ENCODE measurements around the gene SHD.

SHD gene

DNA sequence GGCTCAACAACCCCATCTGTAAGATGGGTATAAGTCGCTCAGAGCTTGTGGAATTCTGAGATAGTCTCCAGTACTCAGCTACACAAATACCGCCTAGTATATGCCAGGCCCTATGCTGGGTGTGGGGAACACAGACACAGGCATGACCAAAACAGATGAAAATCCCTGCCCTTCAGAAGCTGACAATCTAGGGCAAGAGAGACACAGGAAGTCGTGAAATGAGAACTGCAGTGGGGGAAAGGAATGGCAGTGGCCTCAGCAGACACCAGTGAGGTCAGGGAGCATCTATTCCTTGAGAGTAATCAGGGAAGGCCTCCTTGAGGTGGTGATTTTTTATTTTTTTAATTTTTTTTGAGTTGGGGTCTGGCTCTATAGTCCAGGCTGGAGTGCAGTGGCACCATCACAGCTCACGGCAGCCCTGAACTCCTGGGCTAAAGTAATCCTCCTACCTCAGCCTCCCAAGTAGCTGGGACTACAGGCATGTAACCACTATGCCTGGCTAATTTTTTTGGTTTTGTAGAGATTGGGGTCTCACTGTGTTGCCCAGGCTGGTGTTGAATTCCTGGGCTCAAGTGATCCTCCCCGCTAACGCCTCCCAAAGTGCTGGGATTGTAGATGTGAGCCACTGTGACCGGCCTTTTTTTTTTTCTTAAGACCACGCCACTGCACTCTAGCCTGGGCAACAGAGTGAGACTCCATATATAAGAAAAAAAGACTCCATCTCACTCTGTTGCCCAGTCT is 19.9 kb downstream of the SHD start:
- no peak for DNase-seq (ENCODE audit: low spot score)

DNA sequence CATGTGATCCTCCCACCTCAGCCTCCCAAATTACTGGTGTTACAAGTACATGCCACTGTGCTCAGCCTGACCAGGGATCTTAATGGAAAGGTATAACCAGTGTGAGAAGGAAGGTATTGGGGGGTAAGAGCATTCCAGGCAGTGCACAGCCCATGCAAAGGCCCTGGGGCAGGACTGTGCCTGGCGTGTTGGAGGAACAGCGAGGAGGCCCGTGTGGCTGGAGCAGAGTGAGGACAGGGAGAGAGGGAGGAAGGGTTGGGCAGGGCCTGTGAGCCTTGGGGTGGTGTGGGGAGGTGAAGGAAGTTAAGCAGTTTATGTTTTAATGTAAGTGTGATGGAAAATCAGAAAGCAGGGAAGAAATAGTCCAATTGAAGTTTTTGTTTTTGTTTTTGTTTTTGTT is 21.5 kb downstream of the SHD start:
- DNase-seq (ENCODE audit: low spot score): no peak

DNA sequence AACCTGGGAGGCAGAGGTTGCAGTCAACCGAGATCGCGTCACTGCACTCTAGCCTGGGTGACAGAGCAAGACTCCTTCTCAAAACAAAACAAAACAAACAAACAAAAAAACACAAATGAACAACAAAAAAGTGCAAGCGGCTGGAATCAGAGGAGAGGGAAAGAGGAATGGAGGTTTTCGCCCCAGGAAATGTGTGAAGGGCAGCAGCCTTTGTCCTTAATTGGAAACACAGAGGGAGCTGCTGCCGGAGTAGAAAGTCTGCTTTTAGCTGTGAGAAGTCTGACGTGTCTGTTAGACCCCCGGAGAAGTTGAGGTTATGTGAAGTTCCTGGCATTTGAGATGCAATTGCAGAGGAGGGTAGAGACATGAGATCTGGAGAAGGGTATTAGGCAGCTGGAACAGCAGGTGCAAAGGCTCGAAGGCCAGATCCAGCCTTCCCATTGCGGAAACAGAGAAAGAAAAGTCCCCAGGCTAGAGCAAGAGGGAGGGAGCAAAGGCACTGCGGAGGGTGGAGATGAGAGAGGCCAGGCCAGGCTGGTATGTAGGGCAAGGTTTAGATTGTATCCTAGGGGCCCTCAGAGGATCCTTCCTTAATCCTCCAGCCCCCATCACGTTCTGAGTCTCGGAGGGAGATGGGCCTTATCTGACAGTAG is 22.6 kb downstream of the SHD start:
- DNase-seq (ENCODE audit: low spot score): no peak

DNA sequence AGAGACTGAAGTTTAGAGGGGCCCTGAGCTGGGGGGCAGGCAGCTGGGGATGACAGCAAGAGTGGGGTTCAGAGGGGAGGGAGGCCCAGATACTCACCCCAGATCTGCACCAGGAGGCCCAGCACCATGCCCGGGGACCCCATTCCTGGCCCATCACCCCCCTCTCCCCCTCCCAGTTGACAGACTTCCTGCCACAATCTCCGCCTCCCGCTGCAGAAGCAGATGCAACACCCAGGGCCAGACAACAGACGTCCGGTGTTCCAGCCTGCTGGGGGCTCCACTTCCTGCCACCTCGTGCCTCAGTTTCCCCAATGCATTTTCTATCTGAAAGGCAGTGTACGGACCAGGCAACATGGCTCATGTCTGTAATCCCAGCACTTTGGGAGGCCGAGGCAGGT is 23.2 kb downstream of the SHD start, which contains the start of gene TMIGD2:
Gene TMIGD2 (minus strand): TSS at position 147 of the 398 bp plus-strand sequence. CDS start 4 bp downstream, at position 143.
- DNase-seq (ENCODE audit: low spot score): no peak

DNA sequence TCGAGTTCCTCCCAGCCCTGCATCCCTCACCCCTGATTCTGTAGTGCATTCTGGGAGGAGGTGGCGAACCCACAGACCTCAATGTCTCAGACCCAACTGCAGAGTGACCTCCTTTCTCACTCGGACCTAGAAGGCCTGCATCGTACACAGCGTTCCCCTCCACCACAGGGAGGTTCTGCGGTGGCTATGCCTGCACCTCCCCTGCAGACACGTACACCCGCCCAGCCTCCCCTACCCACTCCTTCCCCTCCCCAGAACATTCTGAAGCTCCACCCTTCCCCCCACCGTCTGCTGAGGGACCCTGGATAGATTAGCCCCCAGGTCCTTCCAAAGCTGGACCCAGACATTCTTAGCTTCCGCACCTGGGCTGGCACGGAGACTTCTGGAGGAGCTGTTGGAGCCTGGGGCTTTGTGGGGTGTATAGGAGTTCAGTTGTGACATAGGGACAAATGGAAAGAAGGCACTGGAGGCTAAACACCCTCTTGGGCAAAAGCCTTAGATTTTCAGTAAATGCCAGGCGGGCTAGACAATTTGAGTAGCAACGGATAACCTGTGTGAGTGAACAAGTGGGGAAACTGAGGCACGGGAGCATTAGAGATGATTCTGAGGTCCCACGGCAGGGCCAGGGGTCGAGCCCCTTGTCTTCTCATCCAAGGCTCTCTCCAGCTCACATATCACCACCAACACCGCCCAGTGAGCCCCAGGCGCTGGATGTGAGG is 24.9 kb downstream of the SHD start:
- DNase-seq (ENCODE audit: low spot score): no peak

DNA sequence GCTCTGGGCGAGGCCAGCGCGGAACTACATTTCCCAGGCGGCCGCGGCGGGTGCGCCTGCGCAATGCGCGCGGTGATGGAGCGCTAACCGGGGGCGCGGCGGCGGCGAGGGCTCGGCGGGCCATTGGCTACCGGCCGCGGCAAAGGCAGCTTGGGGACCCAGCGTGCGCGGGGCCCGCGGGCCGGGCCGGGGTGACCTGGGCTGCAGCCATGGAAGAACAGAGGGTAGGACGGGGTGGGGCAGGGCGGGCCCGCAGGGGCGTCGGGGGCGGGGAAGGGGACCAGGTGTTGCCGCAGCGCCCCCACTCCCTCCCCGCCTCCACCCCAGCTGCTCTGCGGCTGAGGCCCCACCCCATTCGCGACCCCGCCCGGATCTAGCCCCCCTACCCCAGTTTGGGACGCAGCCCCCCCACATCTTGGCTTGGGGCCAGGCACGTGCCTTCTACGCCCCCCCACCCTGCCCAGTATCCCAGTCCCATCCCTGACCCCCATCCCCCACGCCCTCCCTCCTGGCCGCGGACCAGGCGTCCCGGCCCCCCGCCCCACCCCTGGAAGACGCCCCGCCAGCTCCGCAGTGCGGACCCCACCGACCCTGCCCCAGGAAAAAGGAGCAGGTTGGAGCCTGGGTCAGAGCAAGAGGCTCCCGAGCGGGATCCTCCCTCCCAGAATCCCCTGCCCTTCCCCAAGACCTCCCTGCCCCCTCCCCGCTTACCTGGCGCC is 25.6 kb downstream of the SHD start, which contains the start of gene FSD1:
Gene FSD1 (plus strand): TSS at position 61 of the 719 bp plus-strand sequence. CDS start 149 bp downstream, at position 210.
- peak; percentile 91 for DNase-seq (ENCODE audit: low spot score)

DNA sequence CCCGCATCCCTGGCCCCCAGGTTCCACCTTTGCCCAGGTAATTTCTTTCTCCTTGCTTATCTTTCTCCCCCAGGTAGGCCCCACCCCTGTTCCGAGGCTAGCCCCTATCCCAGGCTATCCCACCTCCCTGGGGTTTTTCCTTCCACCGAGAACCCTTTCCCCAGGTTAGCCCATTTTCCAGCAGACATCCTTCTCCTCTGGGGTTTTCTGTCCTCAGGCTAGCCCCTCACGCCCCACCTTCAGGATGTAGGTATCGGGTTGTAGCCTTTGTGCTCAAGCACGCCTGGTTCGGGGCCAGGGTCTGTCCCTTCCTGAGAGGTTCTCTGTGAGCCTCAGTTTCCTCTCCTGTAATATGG is 26.2 kb downstream of the SHD start:
- DNase-seq (ENCODE audit: low spot score): no peak

DNA sequence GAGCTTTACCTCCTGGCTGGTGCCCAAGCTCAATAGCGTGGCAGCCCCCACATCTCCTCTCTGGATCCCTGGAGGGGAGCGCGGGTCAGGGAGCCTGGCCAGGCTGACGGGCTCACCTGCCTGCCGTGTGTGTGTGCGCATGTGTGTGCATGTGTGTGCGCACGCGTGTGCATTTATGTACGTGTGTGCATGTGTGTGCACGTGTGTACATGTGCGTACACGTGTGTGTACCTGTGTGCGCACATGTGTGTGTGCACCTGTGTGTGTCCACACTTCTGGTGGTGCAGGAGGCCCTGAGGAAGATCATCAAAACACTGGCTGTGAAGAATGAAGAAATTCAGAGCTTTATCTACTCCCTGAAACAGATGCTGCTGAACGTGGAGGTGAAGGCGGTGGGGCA is 26.6 kb downstream of the SHD start:
- no peak for DNase-seq (ENCODE audit: low spot score)

DNA sequence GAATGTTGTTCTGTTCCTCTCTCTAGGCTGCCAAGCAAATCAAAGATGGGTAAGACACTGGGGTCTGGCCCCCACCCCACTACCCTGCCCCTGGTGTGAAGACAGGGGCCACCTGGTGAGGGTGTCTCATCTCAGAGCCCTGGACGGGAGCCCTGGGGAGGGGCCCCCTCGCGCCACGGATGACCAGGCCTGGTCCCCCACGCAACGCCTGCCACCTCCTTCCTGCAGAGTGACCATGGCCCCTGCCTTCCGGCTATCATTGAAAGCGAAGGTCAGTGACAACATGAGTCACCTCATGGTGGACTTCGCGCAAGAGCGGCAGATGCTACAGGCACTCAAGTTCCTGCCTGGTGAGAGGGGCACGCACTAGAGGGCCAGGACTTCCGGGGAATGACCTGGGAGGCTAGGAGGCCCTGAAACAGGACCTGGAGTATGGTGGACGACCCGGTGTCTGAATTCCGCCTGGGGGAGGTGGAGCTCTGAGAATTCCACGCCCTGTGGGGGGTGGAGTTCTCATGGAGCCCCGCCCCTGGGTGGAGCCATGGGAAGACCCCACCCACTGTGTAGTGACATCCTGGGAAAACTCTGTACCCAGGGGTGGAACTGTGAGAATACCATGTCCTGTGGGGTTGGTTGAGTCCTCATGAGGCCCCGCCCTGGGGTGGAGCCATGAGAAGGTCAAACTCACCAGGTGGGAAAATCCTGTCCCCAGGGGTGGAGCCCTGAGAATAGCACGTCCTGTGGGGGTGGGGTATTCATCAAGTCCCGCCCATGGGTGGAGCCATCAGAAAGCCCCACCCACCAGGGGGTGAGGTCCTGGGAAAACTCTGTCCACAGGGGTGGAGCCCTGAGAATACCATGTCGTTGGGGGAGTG is 31.4 kb downstream of the SHD start:
- DNase-seq (ENCODE audit: low spot score): no peak

DNA sequence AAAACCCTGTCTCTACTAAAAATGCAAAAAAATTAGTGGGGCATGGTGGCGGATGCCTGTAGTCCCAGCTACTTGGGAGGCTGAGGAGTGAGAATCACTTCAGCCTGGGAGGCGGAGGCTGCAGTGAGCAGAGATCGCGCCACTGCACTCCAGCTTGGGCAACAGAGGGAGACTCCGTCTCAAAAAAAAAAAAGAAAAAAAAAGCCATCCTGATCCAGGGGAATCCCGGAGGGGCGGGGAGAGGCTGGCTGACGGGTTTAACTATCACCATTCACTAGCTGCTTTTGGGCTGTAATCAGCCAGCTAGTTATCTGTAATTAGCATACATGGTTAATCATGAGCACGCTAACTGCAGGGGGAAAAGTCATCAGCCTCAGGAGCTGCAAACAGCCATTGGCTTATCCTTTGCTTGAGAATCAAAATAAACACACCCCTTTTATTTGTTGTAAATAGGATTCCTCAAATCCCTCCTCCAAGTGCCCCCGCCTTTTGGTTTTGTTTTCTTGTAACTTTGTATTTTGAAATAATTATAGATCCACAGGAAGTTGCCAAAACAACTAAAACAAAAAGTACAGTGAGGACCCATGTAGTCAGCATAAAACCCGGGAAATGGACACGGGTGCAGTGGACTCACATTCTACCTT is 34.9 kb downstream of the SHD start:
- no peak for DNase-seq (ENCODE audit: low spot score)

DNA sequence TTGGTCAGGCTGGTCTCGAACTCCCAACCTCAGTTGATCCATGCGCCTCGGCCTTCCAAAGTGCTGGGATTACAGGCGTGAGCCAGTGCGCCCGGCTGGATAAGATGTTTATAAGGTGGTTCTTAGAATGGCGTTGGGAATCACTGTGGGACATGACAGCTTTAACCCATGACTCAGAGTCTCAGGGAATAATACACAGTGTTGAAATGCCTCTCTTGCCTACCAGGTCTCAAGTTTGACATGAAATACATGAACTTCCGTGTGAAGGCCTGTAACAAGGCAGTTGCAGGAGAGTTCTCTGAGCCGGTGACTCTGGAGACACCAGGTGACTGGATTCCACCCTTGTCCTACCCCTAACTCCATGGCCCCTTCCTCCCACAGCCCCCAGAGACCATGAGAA is 37.9 kb downstream of the SHD start:
- no peak for DNase-seq (ENCODE audit: low spot score)

DNA sequence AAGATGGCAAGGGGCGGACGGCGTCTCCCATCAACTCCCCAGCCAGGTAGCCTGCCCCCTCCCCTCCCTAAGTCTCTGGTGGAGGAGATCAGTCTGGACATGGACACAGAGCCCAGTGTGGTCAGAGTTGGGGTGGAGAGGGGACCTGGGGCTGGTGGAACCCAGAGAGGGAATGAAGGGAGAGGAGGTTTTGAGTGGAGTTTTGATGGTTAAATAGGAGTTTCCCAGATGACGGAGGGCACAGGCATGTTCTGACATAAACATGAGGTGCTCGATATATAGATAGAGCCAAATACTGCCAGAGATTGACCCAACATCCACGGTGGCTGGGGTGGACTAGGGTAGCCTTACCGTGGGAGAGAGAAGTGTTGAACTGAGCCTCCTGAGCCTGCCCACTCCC is 39.4 kb downstream of the SHD start:
- no peak for DNase-seq (ENCODE audit: low spot score)

DNA sequence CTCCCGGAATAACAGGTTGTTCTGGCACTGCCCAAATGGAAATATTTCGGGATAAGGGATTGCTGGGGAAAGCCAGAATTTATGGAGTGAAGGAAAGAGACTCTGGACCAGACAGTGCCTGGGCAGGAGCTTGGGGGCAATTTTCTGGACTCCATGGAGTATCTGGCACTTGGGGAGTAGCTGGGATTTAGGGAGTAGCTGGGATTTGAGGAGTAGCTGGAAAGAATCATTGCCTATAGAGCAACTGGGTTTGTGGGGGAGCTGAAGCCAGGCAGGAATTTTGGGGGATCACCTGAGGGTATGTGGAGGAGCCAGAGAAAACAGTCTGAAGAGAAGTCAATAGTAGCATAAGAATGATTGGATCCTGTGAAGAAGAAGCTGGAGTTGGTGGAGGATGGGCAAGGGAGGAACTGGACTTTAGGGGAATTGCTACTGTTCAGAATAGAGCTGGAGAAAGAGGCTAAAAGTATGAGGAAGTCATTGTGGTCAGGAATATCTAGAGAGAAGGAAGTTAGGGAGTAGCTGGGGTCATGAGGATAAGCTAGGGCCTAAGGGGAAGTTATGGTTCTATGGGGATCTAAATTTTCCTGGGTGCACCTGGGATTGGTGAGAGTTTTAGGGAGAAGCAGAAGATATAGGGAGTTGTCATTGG is 40.1 kb downstream of the SHD start:
- no peak for DNase-seq (ENCODE audit: low spot score)

DNA sequence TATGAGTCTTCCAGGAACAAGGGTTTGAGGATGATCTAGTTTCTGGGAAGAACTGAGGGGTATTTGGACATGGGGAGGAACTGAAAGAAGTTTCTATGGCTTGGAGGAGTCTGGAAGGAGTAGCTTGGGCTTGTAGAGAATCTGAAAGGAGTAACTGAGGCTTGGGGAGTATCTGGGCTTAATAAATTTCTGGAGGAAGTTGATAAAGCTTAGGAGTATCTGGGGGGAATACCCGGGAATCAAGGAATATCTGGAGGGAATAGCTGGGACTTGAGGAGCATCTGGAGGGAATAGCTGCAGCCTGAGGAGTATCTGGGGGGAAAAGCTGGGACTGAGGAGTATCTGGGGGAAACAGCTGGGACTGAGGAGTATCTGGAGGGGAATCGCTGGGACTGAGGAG is 41.4 kb downstream of the SHD start:
- no peak for DNase-seq (ENCODE audit: low spot score)

DNA sequence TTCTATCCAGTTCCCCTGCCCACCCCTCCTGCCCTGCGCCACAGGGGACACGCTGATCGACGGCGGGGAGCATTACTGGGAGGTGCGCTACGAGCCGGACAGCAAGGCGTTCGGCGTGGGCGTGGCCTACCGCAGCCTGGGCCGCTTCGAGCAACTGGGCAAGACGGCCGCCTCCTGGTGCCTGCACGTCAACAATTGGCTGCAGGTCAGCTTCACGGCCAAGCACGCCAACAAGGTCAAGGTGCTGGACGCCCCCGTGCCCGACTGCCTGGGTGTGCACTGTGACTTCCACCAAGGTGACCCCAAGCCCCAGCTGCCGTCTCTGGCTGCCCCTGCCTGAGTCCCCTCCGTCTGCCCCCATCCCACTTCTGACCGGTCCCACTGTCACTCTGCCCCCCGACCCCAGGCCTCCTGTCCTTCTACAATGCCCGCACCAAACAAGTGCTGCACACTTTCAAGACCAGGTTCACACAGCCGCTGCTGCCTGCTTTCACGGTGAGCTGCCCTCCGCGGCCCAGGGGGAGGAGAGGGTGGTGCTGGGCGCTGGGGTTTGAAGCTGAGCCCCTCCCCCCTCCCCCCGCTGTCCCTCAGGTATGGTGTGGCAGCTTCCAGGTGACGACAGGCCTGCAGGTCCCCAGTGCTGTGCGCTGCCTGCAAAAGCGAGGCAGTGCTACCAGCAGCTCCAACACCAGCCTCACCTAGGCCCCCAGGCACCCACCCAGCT is 44.0 kb downstream of the SHD start:
- DNase-seq (ENCODE audit: low spot score): no peak

DNA sequence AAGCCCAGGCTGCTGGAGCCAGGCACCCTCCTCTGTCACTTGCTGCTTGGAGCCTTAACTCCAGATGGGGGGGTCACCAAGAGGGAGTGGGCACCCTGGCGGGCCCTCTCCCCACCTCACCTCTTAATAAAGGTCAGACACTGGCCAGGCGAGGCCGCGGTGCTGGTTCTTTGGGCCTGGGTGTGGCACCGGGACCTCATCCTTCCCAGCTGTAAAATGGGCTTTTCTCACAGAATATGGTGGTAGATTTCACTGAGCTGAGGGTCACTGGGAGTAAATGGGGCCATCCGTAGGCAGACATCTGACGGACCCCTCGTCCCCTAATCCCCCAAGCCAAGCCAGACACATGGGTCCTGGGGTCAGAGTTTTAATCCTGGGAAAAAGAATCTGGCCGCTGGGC is 44.6 kb downstream of the SHD start:
- no peak for DNase-seq (ENCODE audit: low spot score)

DNA sequence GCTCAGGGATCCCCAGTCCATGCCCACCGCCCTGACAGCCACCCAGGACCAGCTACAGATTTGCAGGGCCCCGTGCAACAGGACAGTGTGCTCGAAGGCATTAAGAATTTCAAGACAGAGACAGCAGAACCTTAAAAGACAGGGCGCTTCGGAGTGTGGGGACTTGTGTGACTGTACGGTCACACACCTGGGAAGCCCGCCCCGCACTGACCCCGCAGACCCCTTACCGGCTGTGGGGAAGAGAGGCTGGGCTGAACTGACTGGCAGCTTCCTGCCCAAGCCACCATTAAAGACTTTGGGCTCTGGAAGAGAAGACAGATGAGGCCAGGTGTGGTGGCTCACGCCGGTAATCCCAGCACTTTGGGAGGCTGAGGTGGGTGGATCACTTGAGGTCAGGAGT is 45.2 kb downstream of the SHD start:
- DNase-seq (ENCODE audit: low spot score): no peak

DNA sequence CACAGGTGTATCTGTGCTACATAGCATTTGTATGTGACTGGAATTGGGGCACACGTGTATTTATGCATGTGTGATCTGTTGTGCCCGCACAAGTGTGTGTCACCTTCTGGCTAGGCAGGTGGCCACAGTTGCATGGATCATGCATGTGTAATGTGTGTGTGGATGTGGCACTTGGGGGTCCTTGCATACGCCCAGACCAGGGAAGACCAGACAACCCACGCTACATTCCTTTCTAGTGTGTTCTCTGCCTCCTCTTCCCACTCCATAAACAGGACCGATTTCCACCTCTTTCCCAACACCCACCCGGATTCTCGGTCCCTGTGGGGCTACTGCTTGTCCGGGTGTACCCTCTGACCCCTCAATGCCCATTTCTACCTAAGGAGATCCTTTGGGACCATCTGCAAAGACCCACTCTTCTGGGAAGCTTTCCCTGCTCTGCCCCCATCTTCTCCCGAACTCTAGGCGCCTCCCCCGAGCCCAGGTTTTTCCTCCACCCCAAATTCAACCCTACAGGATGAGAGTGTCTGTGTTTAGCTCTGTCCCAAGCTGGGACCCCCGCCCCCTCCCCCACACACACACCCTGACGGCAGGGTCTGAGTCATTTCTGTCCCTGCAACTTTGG is 47.3 kb downstream of the SHD start:
- DNase-seq (ENCODE audit: low spot score): no peak

DNA sequence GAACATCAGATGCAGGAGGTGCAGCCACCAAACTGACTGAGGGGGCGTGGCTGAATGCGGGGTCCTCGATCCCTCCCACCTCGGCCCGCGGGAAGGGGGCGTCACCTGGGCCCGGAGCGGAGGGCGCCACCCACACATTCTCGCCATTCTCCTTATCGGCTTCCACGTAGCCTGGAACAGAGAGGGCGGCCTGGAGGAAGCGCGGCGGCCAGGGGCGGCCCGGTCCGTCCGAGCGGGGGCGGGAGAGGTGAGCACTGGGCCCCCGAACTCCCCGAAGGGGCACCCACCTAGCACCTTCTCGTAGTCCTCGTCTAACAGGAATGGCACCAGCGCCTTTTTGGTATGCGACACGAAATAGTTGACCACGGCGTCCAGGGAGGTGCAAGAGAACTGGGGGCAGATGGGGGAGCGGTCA is 47.8 kb downstream of the SHD start:
- peak; percentile 76 for DNase-seq (ENCODE audit: low spot score)
